Lung (tissue), 12 donors: ENCODE results near the gene NIN. TPM values are rescaled to one million over a fixed set of nuclear protein-coding genes. Genes with fewer than 3 reads are reported as not detected.
A peak's percentile ranks its signal among the peaks of the same experiment; 100 is the strongest.

Experiments used
- ATAC-seq: fragments of 200-7000 bp; cut with Tn5 transposase; one replicate; pipeline ENCODE4 v1.9.1; 2020; ENCODE audit warnings: moderate number of reproducible peaks; ENCODE audit not compliant: insufficient read depth, low FRiP score
- DNase-seq, 3 donors: peaks; one replicate each; pipeline ENCODE4 v3.0.0-alpha.2; 2013 to 2017
- H3K27ac ChIP-seq, 2 donors: one replicate each; pipeline ENCODE4 v1.5.1; 2013; ENCODE audit warnings: mild to moderate bottlenecking in 2 of 2, moderate library complexity in 2 of 2, control low read depth in 1 of 2, inconsistent platforms in 1 of 2, low read depth in 1 of 2, low read length in 1 of 2
- H3K27me3 ChIP-seq, 3 donors: one replicate each; pipeline ENCODE4 v1.5.1; 2013; ENCODE audit warnings: low read length in 2 of 3; ENCODE audit not compliant: control insufficient read depth in 3 of 3, insufficient read depth in 3 of 3
- H3K36me3 ChIP-seq, 4 donors: one replicate each; pipeline ENCODE4 v1.5.1; 2013; ENCODE audit warnings: low read length in 4 of 4, mild to moderate bottlenecking in 1 of 4, moderate library complexity in 1 of 4; ENCODE audit not compliant: control insufficient read depth in 4 of 4, insufficient read depth in 4 of 4
- H3K4me1 ChIP-seq, 5 donors: one replicate each; pipeline ENCODE4 v1.5.1; 2013; ENCODE audit warnings: low read length in 5 of 5, mild to moderate bottlenecking in 2 of 5, moderate library complexity in 1 of 5; ENCODE audit not compliant: control insufficient read depth in 5 of 5, insufficient read depth in 5 of 5
- H3K4me3 ChIP-seq: one replicate; pipeline ENCODE4 v1.5.1; 2013; ENCODE audit warnings: mild to moderate bottlenecking, control low read depth, moderate library complexity
- H3K9ac ChIP-seq, 2 donors: one replicate each; pipeline ENCODE4 v1.5.1; 2013; ENCODE audit warnings: low read length in 2 of 2, control low read depth in 1 of 2; ENCODE audit not compliant: insufficient read depth in 1 of 2
- H3K9me3 ChIP-seq, 4 donors: one replicate each; pipeline ENCODE4 v1.5.1; 2013; ENCODE audit warnings: low read length in 3 of 4, mild to moderate bottlenecking in 1 of 4, moderate library complexity in 1 of 4; ENCODE audit not compliant: control insufficient read depth in 4 of 4, insufficient read depth in 3 of 4
- WGBS, 2 donors: extraction: QIAGEN DNeasy Blood & Tissue Kit; methylation state at CpG; one replicate each; pipeline ENCODE4 v1.1.7; 2013; 5-methylcytosine and 5-hydroxymethylcytosine counted together
- polyA plus RNA-seq, 2 donors: library from polyadenylated mRNA; stranded (reverse); fragments of 200-250 nt; gene quantifications; one replicate each; pipeline ENCODE4 v1.2.1, GENCODE V29; 2013
- total RNA-seq, 2 donors: library from RNA; depleted of rRNA in 1 of 2; stranded (reverse); fragments of >200 nt in 1 of 2; gene quantifications; one replicate each; pipeline ENCODE4 v1.2.1, GENCODE V29; 2014 to 2021
- TF ChIP-seq, protein P1 (sequence below): IDR thresholded peaks from 2 replicates; pipeline ENCODE4 v1.5.1; 2012; ENCODE audit warnings: mild to moderate bottlenecking; ENCODE audit errors: control extremely low read depth, extremely low read depth
- donor health status: control.
- donor health status: control.
- donor health status: Bipolar disorder and iron deficiency.
- donor health status: healthy.
- donor health status: DM: yes; HTN: yes; CAD: no.

The NIN gene
- total and polyA plus RNA-seq, 4 donors: 5.2 to 38.6 (median 24.2) TPM

DNA sequence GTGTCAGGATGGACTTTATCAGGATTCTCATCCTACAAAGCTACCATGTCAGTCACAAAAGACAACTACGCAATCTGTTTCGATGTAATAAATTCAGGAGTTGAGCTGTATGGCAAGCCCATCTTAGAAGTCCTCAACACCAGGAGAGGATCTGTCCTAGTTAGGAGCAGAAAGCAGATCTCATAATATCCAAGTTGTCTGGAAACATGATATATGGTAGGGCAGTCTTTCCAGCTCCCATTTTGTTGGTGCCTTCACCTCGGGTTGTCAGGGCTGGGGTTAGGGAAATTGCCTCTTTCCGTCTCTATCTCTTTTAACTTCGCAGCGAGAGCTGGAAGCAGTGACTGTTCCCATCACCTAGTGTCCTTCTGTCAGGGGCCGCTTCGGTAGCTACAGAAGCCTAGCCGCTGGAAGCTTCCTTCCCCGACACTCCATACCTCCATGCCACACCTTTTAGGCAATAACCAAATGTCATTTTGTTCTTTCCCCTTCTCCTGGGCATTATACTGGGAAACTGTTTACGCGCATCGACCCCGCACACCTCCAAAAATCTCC lies 1.4 kb downstream of the NIN start:
- H3K4me3 ChIP-seq: peak overlapping the region; percentile 91
- WGBS, 2 donors: 21 to 25% methylated on average over 14 of the region's 14 CpGs
- DNase-seq (no peak), ATAC-seq (no peak)
- no peaks in the 10 kb centered on the region for H3K9me3 ChIP-seq
- TF ChIP-seq, protein P1, sequence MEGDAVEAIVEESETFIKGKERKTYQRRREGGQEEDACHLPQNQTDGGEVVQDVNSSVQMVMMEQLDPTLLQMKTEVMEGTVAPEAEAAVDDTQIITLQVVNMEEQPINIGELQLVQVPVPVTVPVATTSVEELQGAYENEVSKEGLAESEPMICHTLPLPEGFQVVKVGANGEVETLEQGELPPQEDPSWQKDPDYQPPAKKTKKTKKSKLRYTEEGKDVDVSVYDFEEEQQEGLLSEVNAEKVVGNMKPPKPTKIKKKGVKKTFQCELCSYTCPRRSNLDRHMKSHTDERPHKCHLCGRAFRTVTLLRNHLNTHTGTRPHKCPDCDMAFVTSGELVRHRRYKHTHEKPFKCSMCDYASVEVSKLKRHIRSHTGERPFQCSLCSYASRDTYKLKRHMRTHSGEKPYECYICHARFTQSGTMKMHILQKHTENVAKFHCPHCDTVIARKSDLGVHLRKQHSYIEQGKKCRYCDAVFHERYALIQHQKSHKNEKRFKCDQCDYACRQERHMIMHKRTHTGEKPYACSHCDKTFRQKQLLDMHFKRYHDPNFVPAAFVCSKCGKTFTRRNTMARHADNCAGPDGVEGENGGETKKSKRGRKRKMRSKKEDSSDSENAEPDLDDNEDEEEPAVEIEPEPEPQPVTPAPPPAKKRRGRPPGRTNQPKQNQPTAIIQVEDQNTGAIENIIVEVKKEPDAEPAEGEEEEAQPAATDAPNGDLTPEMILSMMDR: no peak
- no peaks in the 10 kb centered on the region for H3K36me3 ChIP-seq
- peaks cover 0 to 17% (median 8%) of the 10 kb centered on the region in 5 donors for H3K4me1 ChIP-seq
- peak overlapping the region in 1 of 2 donors; percentile 57 for H3K27ac ChIP-seq
- peaks cover 0 to 12% (median 8%) of the 10 kb centered on the region in 3 donors for H3K27me3 ChIP-seq
- H3K9ac ChIP-seq: peak overlapping the region in 1 of 2 donors; percentile 3

DNA sequence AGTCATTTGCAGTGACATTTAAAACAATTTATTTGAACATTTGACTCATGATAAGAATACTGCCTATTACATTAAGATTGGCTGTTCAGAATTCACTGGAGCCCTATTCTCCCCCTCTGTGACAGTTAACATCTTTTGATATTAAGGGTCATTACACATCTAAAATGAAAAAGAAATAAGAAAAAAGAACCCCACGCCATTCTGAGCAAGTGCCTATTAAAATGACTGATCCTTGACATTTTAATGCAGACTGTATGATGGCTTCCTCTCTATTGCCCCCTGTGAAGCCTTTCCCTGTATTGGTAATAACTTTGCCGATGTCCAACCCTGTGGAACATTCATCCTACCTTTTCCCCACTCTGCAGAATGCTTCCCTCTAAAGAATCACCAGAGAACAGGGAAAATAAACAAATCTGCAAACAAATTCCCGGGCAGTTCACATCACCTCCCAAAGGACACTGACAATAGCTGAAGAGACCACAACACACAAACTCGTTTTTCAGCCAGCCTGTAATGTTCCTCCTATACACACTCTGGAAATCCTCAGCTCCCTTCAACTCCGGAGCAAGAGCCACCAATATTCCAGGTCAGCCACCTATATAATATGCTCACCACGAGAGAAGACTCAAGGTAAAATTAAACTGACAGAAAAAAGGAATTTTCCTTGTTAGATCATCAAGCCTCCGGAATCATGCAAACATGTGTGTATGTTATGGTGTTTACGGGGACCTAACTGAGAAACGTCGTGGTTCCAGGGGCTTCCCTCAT lies 2.1 kb downstream of the NIN start:
- H3K9ac ChIP-seq: no peak overlapping the region
- peaks cover 0 to 21% (median 10%) of the 10 kb centered on the region in 5 donors for H3K4me1 ChIP-seq
- no peaks in the 10 kb centered on the region for H3K9me3 ChIP-seq
- 56 to 63% methylated on average over 10 of the region's 10 CpGs for WGBS, 2 donors
- TF ChIP-seq, protein P1: no peak
- H3K4me3 ChIP-seq: no peak overlapping the region
- no peaks in the 10 kb centered on the region for H3K36me3 ChIP-seq
- peaks cover 0 to 12% (median 8%) of the 10 kb centered on the region in 3 donors for H3K27me3 ChIP-seq
- no peak overlapping the region for H3K27ac ChIP-seq
- DNase-seq (no peak), ATAC-seq (no peak)

DNA sequence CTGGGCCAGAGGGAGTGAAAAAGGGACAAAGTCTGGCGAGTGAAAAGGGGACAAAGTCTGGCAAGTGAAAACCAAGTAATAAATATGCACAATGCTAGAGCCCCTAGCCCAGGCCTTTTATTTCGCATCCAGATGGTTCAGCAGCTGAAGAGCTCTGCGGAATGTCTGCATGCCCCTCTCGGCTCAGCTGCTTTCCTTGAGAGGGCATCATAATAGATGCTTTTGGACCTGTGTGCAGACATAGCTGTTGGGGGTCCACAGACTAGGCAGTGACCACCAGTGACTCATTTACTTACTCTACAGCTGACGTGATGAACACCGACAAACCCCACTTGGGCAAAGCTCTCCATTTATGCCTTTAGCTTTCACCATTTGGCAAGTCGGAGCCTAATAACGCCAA lies 4.3 kb downstream of the NIN start:
- Histone ChIP-seq H3K27me3 (peaks cover 0 to 7% (median 6%) of the 10 kb centered on the region in 3 donors), H3K9me3 (peaks cover 0 to 2% (median 0%) of the 10 kb centered on the region in 4 donors), H3K9ac (no peak overlapping the region), H3K4me3 (no peak overlapping the region), H3K27ac (no peak overlapping the region), H3K36me3 (no peaks in the 10 kb centered on the region), H3K4me1 (peaks cover 9 to 32% (median 17%) of the 10 kb centered on the region in 5 donors)
- TF ChIP-seq, protein P1: no peak
- no peak for ATAC-seq
- 91 to 96% methylated on average over 8 of the region's 8 CpGs for WGBS, 2 donors
- DNase-seq: no peak
